ENCODE data around the gene RGS18.

The RGS18 gene

GRCh38 chr1:192133350-192133926 lies 24.8 kb upstream of the RGS18 start:
- FAIRE-seq (no peak), DNase-seq (ENCODE audit: insufficient read length, low spot score) (no peak)
- no peak for TF ChIP-seq SPI1 (IDR thresholded peaks at IDR 0.05; ENCODE audit: low read depth, low read length)
- no peak for TF ChIP-seq POLR2A (IDR thresholded peaks at IDR 0.05; ENCODE audit: low read depth, low read length)
- TF ChIP-seq POU2F2 (IDR thresholded peaks at IDR 0.05; ENCODE audit: low read depth, low read length): no peak

GRCh38 chr1:192140382-192140781 lies 17.9 kb upstream of the RGS18 start:
- FAIRE-seq (no peak), DNase-seq (ENCODE audit: insufficient read length, low spot score) (no peak)
- TF ChIP-seq POLR2A (IDR thresholded peaks at IDR 0.05; ENCODE audit: low read depth, low read length) (no peak), SPI1 (IDR thresholded peaks at IDR 0.05; ENCODE audit: low read depth, low read length) (no peak), POLR2AphosphoS5 (IDR thresholded peaks at IDR 0.05; ENCODE audit: low read depth, low read length) (no peak), TAF1 (IDR thresholded peaks at IDR 0.05; ENCODE audit: low read depth, low read length) (no peak), POU2F2 (IDR thresholded peaks at IDR 0.05; ENCODE audit: low read depth, low read length) (no peak), PAX5 (IDR thresholded peaks at IDR 0.05; ENCODE audit: insufficient read depth, low read length, severe bottlenecking) (no peak)

DNA sequence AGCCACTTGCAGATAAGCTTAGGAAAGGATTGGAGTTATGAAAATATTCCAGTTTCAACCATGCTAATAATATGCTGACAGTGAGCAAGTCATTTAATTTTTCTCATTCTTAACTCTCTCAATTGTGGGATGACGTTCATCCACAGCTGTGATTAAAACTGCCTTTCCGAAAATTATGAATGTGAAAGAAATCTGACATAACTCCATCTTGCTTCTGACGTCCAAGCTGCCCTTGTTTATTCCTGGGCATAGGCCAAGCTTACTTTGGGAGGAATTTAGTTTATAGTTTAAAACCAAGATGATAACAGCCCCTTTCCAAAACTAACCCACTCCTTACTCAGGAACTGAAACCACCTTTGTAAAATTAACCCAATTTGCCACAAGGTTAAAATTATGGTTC lies 11.0 kb upstream of the RGS18 start:
- TF ChIP-seq SPI1 (IDR thresholded peaks at IDR 0.05; ENCODE audit: low read depth, low read length) (no peak), TAF1 (IDR thresholded peaks at IDR 0.05; ENCODE audit: low read depth, low read length) (no peak), PAX5 (IDR thresholded peaks at IDR 0.05; ENCODE audit: insufficient read depth, low read length, severe bottlenecking) (no peak), POLR2A (IDR thresholded peaks at IDR 0.05; ENCODE audit: low read depth, low read length) (no peak)
- DNase-seq (ENCODE audit: insufficient read length, low spot score): no peak
- no peak for FAIRE-seq

GRCh38 chr1:192147696-192148095 lies 10.6 kb upstream of the RGS18 start:
- no peak for DNase-seq (ENCODE audit: insufficient read length, low spot score)
- FAIRE-seq: no peak
- no peak for TF ChIP-seq POU2F2 (IDR thresholded peaks at IDR 0.05; ENCODE audit: low read depth, low read length)
- TF ChIP-seq POLR2A (IDR thresholded peaks at IDR 0.05; ENCODE audit: low read depth, low read length): no peak
- TF ChIP-seq TAF1 (IDR thresholded peaks at IDR 0.05; ENCODE audit: low read depth, low read length): no peak
- TF ChIP-seq POLR2AphosphoS5 (IDR thresholded peaks at IDR 0.05; ENCODE audit: low read depth, low read length): no peak
- no peak for TF ChIP-seq PAX5 (IDR thresholded peaks at IDR 0.05; ENCODE audit: insufficient read depth, low read length, severe bottlenecking)
- TF ChIP-seq SPI1 (IDR thresholded peaks at IDR 0.05; ENCODE audit: low read depth, low read length): no peak

GRCh38 chr1:192151176-192151575 lies 7.1 kb upstream of the RGS18 start:
- no peak for TF ChIP-seq SPI1 (IDR thresholded peaks at IDR 0.05; ENCODE audit: low read depth, low read length)
- TF ChIP-seq POU2F2 (IDR thresholded peaks at IDR 0.05; ENCODE audit: low read depth, low read length): no peak
- no peak for TF ChIP-seq POLR2AphosphoS5 (IDR thresholded peaks at IDR 0.05; ENCODE audit: low read depth, low read length)
- no peak for TF ChIP-seq POLR2A (IDR thresholded peaks at IDR 0.05; ENCODE audit: low read depth, low read length)
- no peak for TF ChIP-seq PAX5 (IDR thresholded peaks at IDR 0.05; ENCODE audit: insufficient read depth, low read length, severe bottlenecking)
- no peak for TF ChIP-seq TAF1 (IDR thresholded peaks at IDR 0.05; ENCODE audit: low read depth, low read length)
- no peak for DNase-seq (ENCODE audit: insufficient read length, low spot score)
- FAIRE-seq: no peak

DNA sequence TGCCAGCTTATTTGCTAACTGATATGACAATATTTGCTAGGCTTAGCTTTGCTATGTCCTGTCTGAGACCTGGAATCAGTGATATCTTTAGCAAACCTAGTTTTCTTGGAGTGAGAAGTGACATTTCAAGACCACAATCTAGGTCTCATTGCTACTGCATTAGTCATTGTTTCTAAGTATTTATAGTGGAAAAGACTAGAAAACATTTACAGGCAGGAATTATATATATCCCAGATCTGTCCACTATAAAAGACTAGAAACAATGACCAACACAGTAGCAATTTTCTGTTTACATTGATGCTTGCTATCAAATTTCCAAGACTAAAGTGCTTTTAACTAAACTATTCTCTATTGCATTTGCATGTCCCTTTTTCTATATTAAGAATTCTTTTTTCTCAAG lies 5.0 kb upstream of the RGS18 start:
- DNase-seq (ENCODE audit: insufficient read length, low spot score): no peak
- no peak for TF ChIP-seq SPI1 (IDR thresholded peaks at IDR 0.05; ENCODE audit: low read depth, low read length)
- TF ChIP-seq POLR2AphosphoS5 (IDR thresholded peaks at IDR 0.05; ENCODE audit: low read depth, low read length): no peak
- no peak for TF ChIP-seq PAX5 (IDR thresholded peaks at IDR 0.05; ENCODE audit: insufficient read depth, low read length, severe bottlenecking)
- no peak for TF ChIP-seq POU2F2 (IDR thresholded peaks at IDR 0.05; ENCODE audit: low read depth, low read length)
- no peak for TF ChIP-seq TAF1 (IDR thresholded peaks at IDR 0.05; ENCODE audit: low read depth, low read length)
- no peak for TF ChIP-seq POLR2A (IDR thresholded peaks at IDR 0.05; ENCODE audit: low read depth, low read length)
- FAIRE-seq: no peak

GRCh38 chr1:192157067-192157466 lies 1.2 kb upstream of the RGS18 start:
- DNase-seq (ENCODE audit: insufficient read length, low spot score) (no peak), FAIRE-seq (no peak)
- TF ChIP-seq POLR2AphosphoS5 (IDR thresholded peaks at IDR 0.05; ENCODE audit: low read depth, low read length) (no peak), SPI1 (IDR thresholded peaks at IDR 0.05; ENCODE audit: low read depth, low read length) (no peak), PAX5 (IDR thresholded peaks at IDR 0.05; ENCODE audit: insufficient read depth, low read length, severe bottlenecking) (no peak), POLR2A (IDR thresholded peaks at IDR 0.05; ENCODE audit: low read depth, low read length) (no peak), POU2F2 (IDR thresholded peaks at IDR 0.05; ENCODE audit: low read depth, low read length) (no peak)

GRCh38 chr1:192159014-192159413 lies 752 bp downstream of the RGS18 start:
- FAIRE-seq: no peak
- DNase-seq (ENCODE audit: insufficient read length, low spot score): no peak

GRCh38 chr1:192159781-192160180 lies 1.5 kb downstream of the RGS18 start:
- no peak for FAIRE-seq
- DNase-seq (ENCODE audit: insufficient read length, low spot score): no peak
- TF ChIP-seq POU2F2 (IDR thresholded peaks at IDR 0.05; ENCODE audit: low read depth, low read length): no peak
- no peak for TF ChIP-seq TAF1 (IDR thresholded peaks at IDR 0.05; ENCODE audit: low read depth, low read length)
- TF ChIP-seq PAX5 (IDR thresholded peaks at IDR 0.05; ENCODE audit: insufficient read depth, low read length, severe bottlenecking): no peak
- no peak for TF ChIP-seq POLR2AphosphoS5 (IDR thresholded peaks at IDR 0.05; ENCODE audit: low read depth, low read length)
- no peak for TF ChIP-seq POLR2A (IDR thresholded peaks at IDR 0.05; ENCODE audit: low read depth, low read length)
- no peak for TF ChIP-seq SPI1 (IDR thresholded peaks at IDR 0.05; ENCODE audit: low read depth, low read length)

More at GRCh38 chr1:192159014-192159413, 752 bp downstream of the RGS18 start:
- TF ChIP-seq SPI1 (IDR thresholded peaks at IDR 0.05; ENCODE audit: low read depth, low read length) (no peak), TAF1 (IDR thresholded peaks at IDR 0.05; ENCODE audit: low read depth, low read length) (no peak)

GRCh38 chr1:192160196-192160595 lies 1.9 kb downstream of the RGS18 start:
- no peak for FAIRE-seq
- no peak for DNase-seq (ENCODE audit: insufficient read length, low spot score)
- no peak for TF ChIP-seq PAX5 (IDR thresholded peaks at IDR 0.05; ENCODE audit: insufficient read depth, low read length, severe bottlenecking)
- no peak for TF ChIP-seq POLR2A (IDR thresholded peaks at IDR 0.05; ENCODE audit: low read depth, low read length)
- TF ChIP-seq POLR2AphosphoS5 (IDR thresholded peaks at IDR 0.05; ENCODE audit: low read depth, low read length): no peak
- TF ChIP-seq SPI1 (IDR thresholded peaks at IDR 0.05; ENCODE audit: low read depth, low read length): no peak
- TF ChIP-seq TAF1 (IDR thresholded peaks at IDR 0.05; ENCODE audit: low read depth, low read length): no peak
- no peak for TF ChIP-seq POU2F2 (IDR thresholded peaks at IDR 0.05; ENCODE audit: low read depth, low read length)
